SU-DHL-6 (cell line): ENCODE results near the gene KIF20A.

ENCODE experiments used
- CTCF ChIP-seq: fragments of 200-600 bp; sonication (generic); IDR thresholded peaks from one replicate; pipeline ENCODE4 v1.5.1; 2017; ENCODE audit warnings: antibody characterized with exemption, mild to moderate bottlenecking, low read length, moderate library complexity; ENCODE audit not compliant: insufficient read depth, poor library complexity, severe bottlenecking
- EZH2phosphoT487 ChIP-seq: fragments of 200-600 bp; sonication (generic), shearing (Covaris generic); conservative IDR thresholded peaks from 2 replicates; pipeline ENCODE4 v1.6.1; 2018; ENCODE audit warnings: mild to moderate bottlenecking, antibody characterized with exemption, low read length, moderate library complexity, mixed read lengths

GRCh38 chr5:138160706-138161105, 18.2 kb upstream of the KIF20A start:
- TF ChIP-seq CTCF (no peak), EZH2phosphoT487 (no peak)
